Trophoblast cell (in vitro differentiated cells and primary cell): ENCODE results near the gene ZNF20.
A peak's percentile ranks its signal among the peaks of the same experiment; 100 is the strongest.

ENCODE experiments used
- DNase-seq, 2 donors: peaks; one replicate each; pipeline ENCODE4 v3.0.0-alpha.2; 2016
- H2AFZ ChIP-seq: 2 replicates; pipeline ENCODE4 v1.6.1; 2013; ENCODE audit warnings: low read length, moderate library complexity, mild to moderate bottlenecking; ENCODE audit not compliant: insufficient read depth, poor library complexity
- H2AK5ac ChIP-seq: 2 replicates; pipeline ENCODE4 v1.6.1; 2013; ENCODE audit warnings: mild to moderate bottlenecking, low read length
- H2BK120ac ChIP-seq: 2 replicates; pipeline ENCODE4 v1.6.1; 2013; ENCODE audit warnings: low read length, mild to moderate bottlenecking, moderate library complexity; ENCODE audit not compliant: insufficient read depth, poor library complexity
- H2BK12ac ChIP-seq: 2 replicates; pipeline ENCODE4 v1.6.1; 2013; ENCODE audit warnings: mild to moderate bottlenecking, low read length, moderate library complexity
- H2BK5ac ChIP-seq: 2 replicates; pipeline ENCODE4 v1.6.1; 2013; ENCODE audit warnings: low read length, low read depth, moderate library complexity, mild to moderate bottlenecking; ENCODE audit not compliant: poor library complexity
- H3K14ac ChIP-seq: 2 replicates; pipeline ENCODE4 v1.6.1; 2013; ENCODE audit warnings: mild to moderate bottlenecking, low read length
- H3K18ac ChIP-seq: 2 replicates; pipeline ENCODE4 v1.6.1; 2013; ENCODE audit warnings: mild to moderate bottlenecking, low read length
- H3K23ac ChIP-seq: 2 replicates; pipeline ENCODE4 v1.6.1; 2013; ENCODE audit warnings: low read length
- H3K27ac ChIP-seq: 2 replicates; pipeline ENCODE4 v1.5.1; 2013; ENCODE audit warnings: low read depth, mild to moderate bottlenecking, inconsistent platforms, low read length, moderate library complexity
- H3K27me3 ChIP-seq: 2 replicates; pipeline ENCODE4 v1.6.1; 2013; ENCODE audit warnings: inconsistent platforms, mild to moderate bottlenecking, low read length, moderate library complexity; ENCODE audit not compliant: insufficient read depth
- H3K36me3 ChIP-seq, 2 experiments: 1 replicate in 1 of 2; 2 replicates in 1 of 2; pipeline ENCODE4 v1.6.1; 2013; ENCODE audit warnings: low read length in 2 of 2, mild to moderate bottlenecking in 2 of 2, moderate library complexity in 1 of 2; ENCODE audit not compliant: insufficient read depth in 2 of 2, control insufficient read depth in 1 of 2
- H3K4ac ChIP-seq: 2 replicates; pipeline ENCODE4 v1.6.1; 2013; ENCODE audit warnings: low read depth, mild to moderate bottlenecking, low read length, moderate library complexity
- H3K4me1 ChIP-seq, 2 experiments: 1 replicate in 1 of 2; 2 replicates in 1 of 2; pipeline ENCODE4 v1.6.1; 2013; ENCODE audit warnings: low read length in 2 of 2, mild to moderate bottlenecking in 2 of 2, moderate library complexity in 1 of 2; ENCODE audit not compliant: insufficient read depth in 2 of 2, control insufficient read depth in 1 of 2
- H3K4me2 ChIP-seq: 2 replicates; pipeline ENCODE4 v1.6.1; 2013; ENCODE audit warnings: inconsistent platforms, mild to moderate bottlenecking, low read length, moderate library complexity
- H3K4me3 ChIP-seq: 2 replicates; pipeline ENCODE4 v1.5.1; 2013; ENCODE audit warnings: mild to moderate bottlenecking, low read depth, low read length, inconsistent platforms
- H3K79me1 ChIP-seq: one replicate; pipeline ENCODE4 v1.6.1; 2013; ENCODE audit warnings: low read length
- H3K79me2 ChIP-seq: 2 replicates; pipeline ENCODE4 v1.6.1; 2013; ENCODE audit warnings: low read length, mild to moderate bottlenecking; ENCODE audit not compliant: control insufficient read depth, insufficient read depth, poor library complexity
- H3K9ac ChIP-seq: 2 replicates; pipeline ENCODE4 v1.6.1; 2013; ENCODE audit warnings: mild to moderate bottlenecking, low read length
- H3K9me3 ChIP-seq: 2 replicates; pipeline ENCODE4 v1.6.1; 2013; ENCODE audit warnings: low read depth, mild to moderate bottlenecking, control low read depth, inconsistent platforms, low read length; ENCODE audit not compliant: insufficient read depth
- H4K12ac ChIP-seq: 2 replicates; pipeline ENCODE4 v1.6.1; 2013; ENCODE audit warnings: low read depth, mild to moderate bottlenecking, low read length, moderate library complexity
- H4K8ac ChIP-seq: 2 replicates; pipeline ENCODE4 v1.6.1; 2013; ENCODE audit warnings: low read depth, mild to moderate bottlenecking, low read length, moderate library complexity
- H4K91ac ChIP-seq: one replicate; pipeline ENCODE4 v1.6.1; 2013; ENCODE audit warnings: low read depth, mild to moderate bottlenecking, low read length, moderate library complexity
- WGBS: extraction: QIAGEN DNeasy Blood & Tissue Kit; methylation state at CpG from one replicate; pipeline ENCODE4 v1.1.7; 2013; ENCODE audit warnings: missing lambda C conversion rate; ENCODE audit not compliant: insufficient read length, insufficient coverage; ENCODE audit errors: extremely low coverage; 5-methylcytosine and 5-hydroxymethylcytosine counted together

Gene ZNF20

GRCh38 chr19:12163826-12164225 is 23.7 kb upstream of the ZNF20 start:
- peaks cover 6% of the 10 kb centered on the region for H3K79me1 ChIP-seq
- H3K9me3 ChIP-seq = no peaks in the 10 kb centered on the region
- no peak overlapping the region for H3K14ac ChIP-seq
- no peak overlapping the region for H3K27ac ChIP-seq
- H4K91ac ChIP-seq = no peak overlapping the region
- peaks cover 9% of the 10 kb centered on the region for H3K79me2 ChIP-seq
- H3K9ac ChIP-seq = peak overlapping the region; percentile 68
- no peak overlapping the region for H2AFZ ChIP-seq
- H2BK12ac ChIP-seq = no peak overlapping the region
- peak overlapping the region; percentile 71 for H3K4ac ChIP-seq
- peak in 1 of 2 donors; percentile 15 for DNase-seq
- peaks cover 0 to 7% of the 10 kb centered on the region in 2 experiments for H3K36me3 ChIP-seq
- H4K8ac ChIP-seq = no peak overlapping the region
- H4K12ac ChIP-seq = no peak overlapping the region
- H3K27me3 ChIP-seq = no peaks in the 10 kb centered on the region
- no peak overlapping the region for H2AK5ac ChIP-seq
- WGBS = no CpG with 5 or more reads among the region's 2 CpGs
- no peak overlapping the region for H3K23ac ChIP-seq
- no peak overlapping the region for H3K4me3 ChIP-seq
- peak overlapping the region; percentile 82 for H3K4me2 ChIP-seq
- H2BK5ac ChIP-seq = no peak overlapping the region
- H3K4me1 ChIP-seq = peaks cover 5 to 8% of the 10 kb centered on the region in 2 experiments
- no peak overlapping the region for H2BK120ac ChIP-seq
- H3K18ac ChIP-seq = no peak overlapping the region

- H3K4me1 ChIP-seq = peaks cover 5 to 8% of the 10 kb centered on the region in 2 experiments
- no peak within 1 kb of the TSS for H2AK5ac ChIP-seq
- H4K8ac ChIP-seq = peak within 1 kb of the TSS; percentile 72
- H3K14ac ChIP-seq = peak within 1 kb of the TSS; percentile 96
- peak within 1 kb of the TSS; percentile 76 for H2BK5ac ChIP-seq
- no peak within 1 kb of the TSS for H2BK12ac ChIP-seq
- H2BK120ac ChIP-seq = peak within 1 kb of the TSS; percentile 48
- peaks cover 9% of the 10 kb centered on the region for H3K79me2 ChIP-seq
- peaks cover 0 to 2% of the 10 kb centered on the region in 2 experiments for H3K36me3 ChIP-seq
- H2AFZ ChIP-seq = peak within 1 kb of the TSS; percentile 47
- H3K4me2 ChIP-seq = peak within 1 kb of the TSS; percentile 82
- H3K4me3 ChIP-seq = peak within 1 kb of the TSS; percentile 91
- peak within 1 kb of the TSS; percentile 90 for H3K9ac ChIP-seq
- DNase-seq = peak; percentile 99 to 100
- H4K91ac ChIP-seq = peak within 1 kb of the TSS; percentile 76
- H3K9me3 ChIP-seq = no peaks in the 10 kb centered on the region
- H3K27me3 ChIP-seq = no peaks in the 10 kb centered on the region
- H3K27ac ChIP-seq = peak within 1 kb of the TSS; percentile 81
- peaks cover 6% of the 10 kb centered on the region for H3K79me1 ChIP-seq
- H3K4ac ChIP-seq = peak within 1 kb of the TSS; percentile 71
- WGBS = no CpG with 5 or more reads among the region's 57 CpGs
- no peak within 1 kb of the TSS for H3K23ac ChIP-seq
- peak within 1 kb of the TSS; percentile 88 for H3K18ac ChIP-seq
- peak within 1 kb of the TSS; percentile 39 for H4K12ac ChIP-seq
Measured at GRCh38 chr19:12162882-12163806, 23.0 kb upstream of the ZNF20 start, which contains the start of gene ZNF136. ZNF136 (plus strand) TSS chr19:12163096; CDS start chr19:12163204, 108 bp downstream.

DNA sequence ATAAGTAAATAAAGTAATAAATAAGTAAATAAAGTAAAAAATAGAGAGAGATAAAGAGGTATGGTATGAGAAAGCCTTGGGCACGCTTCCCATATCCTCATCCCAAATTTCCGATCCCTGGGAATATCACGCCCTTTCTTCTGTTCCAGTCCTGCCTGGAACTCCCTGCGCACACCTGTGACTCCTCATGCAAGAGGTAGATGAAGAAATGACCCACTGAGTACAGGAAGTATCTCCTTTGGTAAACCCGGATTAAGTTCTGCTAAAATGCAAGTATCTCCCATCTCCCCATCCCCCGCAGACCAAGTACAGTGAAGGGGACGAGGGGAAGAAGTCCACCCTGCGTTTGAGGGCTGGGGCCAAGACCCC is 22.3 kb upstream of the ZNF20 start:
- Histone ChIP-seq H4K12ac (no peak overlapping the region), H3K9ac (no peak overlapping the region), H3K27me3 (no peaks in the 10 kb centered on the region), H2BK120ac (no peak overlapping the region), H3K9me3 (no peaks in the 10 kb centered on the region), H4K8ac (peak overlapping the region; percentile 8), H4K91ac (no peak overlapping the region), H3K27ac (no peak overlapping the region), H3K18ac (no peak overlapping the region), H3K4ac (no peak overlapping the region), H2AK5ac (no peak overlapping the region), H3K36me3 (peaks cover 0 to 2% of the 10 kb centered on the region in 2 experiments), H3K14ac (no peak overlapping the region), H2BK5ac (no peak overlapping the region), H3K79me1 (peaks cover 6% of the 10 kb centered on the region), H3K4me3 (no peak overlapping the region), H3K4me1 (peaks cover 5 to 8% of the 10 kb centered on the region in 2 experiments), H3K4me2 (peak overlapping the region; percentile 82), H2AFZ (peak overlapping the region; percentile 47), H3K23ac (no peak overlapping the region), H2BK12ac (no peak overlapping the region), H3K79me2 (peaks cover 9% of the 10 kb centered on the region)
- WGBS = no CpG with 5 or more reads among the region's 8 CpGs
- DNase-seq = no peak

DNA sequence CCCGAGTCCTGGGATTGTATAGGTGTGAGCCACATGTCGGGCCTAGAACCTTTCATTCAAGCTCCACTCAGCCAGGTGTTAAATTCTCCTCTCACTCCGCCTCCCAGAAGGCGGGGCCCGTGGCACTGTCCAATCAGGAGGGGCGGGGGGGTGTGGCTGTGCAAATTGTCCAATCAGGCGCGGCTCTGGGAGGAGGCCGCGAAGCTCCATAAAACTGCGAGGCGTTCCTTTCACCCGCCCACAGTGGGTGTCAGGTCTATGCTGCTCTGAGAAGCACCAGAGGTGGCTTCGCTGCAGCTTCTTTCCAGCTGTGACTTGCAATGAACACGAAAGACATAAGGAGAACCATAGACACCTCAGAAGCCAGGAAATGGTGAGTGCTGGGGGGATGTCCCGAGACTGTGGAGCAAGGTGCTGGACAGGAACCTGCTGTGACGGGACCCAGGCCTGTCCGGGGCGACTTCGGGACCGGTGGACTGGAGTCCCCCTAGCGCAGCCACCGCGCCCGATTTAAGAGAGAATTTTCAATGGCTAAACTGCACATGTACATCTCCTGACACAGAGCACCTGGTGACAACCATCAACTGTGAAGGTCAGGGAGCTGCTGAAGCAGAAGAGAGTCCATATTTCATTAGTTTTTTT is 19.7 kb upstream of the ZNF20 start:
- Histone ChIP-seq H3K18ac (no peak overlapping the region), H4K12ac (no peak overlapping the region), H3K4me1 (peaks cover 5 to 12% of the 10 kb centered on the region in 2 experiments), H3K79me2 (peaks cover 15% of the 10 kb centered on the region), H2AFZ (no peak overlapping the region), H2BK5ac (no peak overlapping the region), H2AK5ac (no peak overlapping the region), H3K79me1 (peaks cover 12% of the 10 kb centered on the region), H2BK120ac (no peak overlapping the region), H3K9ac (no peak overlapping the region), H3K14ac (no peak overlapping the region), H3K4me2 (no peak overlapping the region), H3K4me3 (no peak overlapping the region), H3K23ac (no peak overlapping the region), H3K4ac (no peak overlapping the region), H2BK12ac (no peak overlapping the region), H4K8ac (no peak overlapping the region), H4K91ac (no peak overlapping the region), H3K27me3 (no peaks in the 10 kb centered on the region), H3K27ac (no peak overlapping the region), H3K9me3 (no peaks in the 10 kb centered on the region), H3K36me3 (no peaks in the 10 kb centered on the region)
- no peak for DNase-seq
- no CpG with 5 or more reads among the region's 25 CpGs for WGBS
